Sigmoid colon (tissue), 4 donors: Measurements from ENCODE around the gene SPINK4.

ENCODE experiments used
- CTCF ChIP-seq, 4 experiments: fragments of 450-650 bp in 3 of 4; fragments of 200-600 bp in 1 of 4; IDR thresholded peaks; one replicate each; pipeline ENCODE4 v1.5.1; 2016 to 2019; ENCODE audit warnings: antibody characterized with exemption in 4 of 4, mild to moderate bottlenecking in 3 of 4, moderate library complexity in 2 of 4
- EP300 ChIP-seq, 4 donors: sonication (generic); formaldehyde crosslinking; IDR thresholded peaks; one replicate each; pipeline ENCODE4 v1.6.1; 2017; ENCODE audit warnings: antibody characterized with exemption in 4 of 4
- POLR2A ChIP-seq, 2 donors: fragments of 450-650 bp; IDR thresholded peaks; one replicate each; pipeline ENCODE4 v1.6.1; 2016; ENCODE audit warnings: antibody characterized with exemption in 2 of 2, mild to moderate bottlenecking in 2 of 2, moderate library complexity in 2 of 2
- POLR2AphosphoS5 ChIP-seq, 4 donors: sonication (generic); formaldehyde crosslinking; IDR thresholded peaks; one replicate each; pipeline ENCODE4 v1.6.1; 2017; ENCODE audit warnings: antibody characterized with exemption in 4 of 4

- no peak for TF ChIP-seq POLR2AphosphoS5 (IDR thresholded peaks at IDR 0.05)
- TF ChIP-seq CTCF (IDR thresholded peaks at IDR 0.05) = no peak
- no peak for TF ChIP-seq POLR2A (IDR thresholded peaks at IDR 0.05)
- TF ChIP-seq EP300 (IDR thresholded peaks at IDR 0.05) = no peak
These were observed 7.2 kb upstream of the SPINK4 start for GRCh38 chr9:33232815-33233214.
